Activated B cell treated with CpG ODN at 0.5 μM for 24 hours (primary cell): Measurements from ENCODE around the gene DEDD. TPM values are rescaled to one million over a fixed set of nuclear protein-coding genes. Genes with fewer than 3 reads are reported as not detected.

Experiments used
- ATAC-seq: fragments of 200-7000 bp; cut with Tn5 transposase; one replicate; pipeline ENCODE4 v1.10.0; 2021; ENCODE audit warnings: low read depth, mild to moderate bottlenecking, moderate library complexity
- CTCF ChIA-PET: fragments of 350-600 bp; sonication (Branson Sonifier 250); formaldehyde crosslinking; loops from one replicate; lab custom pipeline; 2021; ENCODE audit warnings: antibody characterized with exemption; lab: Charles Lee
- POLR2A ChIA-PET: fragments of 350-600 bp; sonication (Branson Sonifier 250); formaldehyde crosslinking; loops from one replicate; lab custom pipeline; 2021; ENCODE audit warnings: antibody characterized with exemption; lab: Charles Lee
- DNase-seq: peaks from one replicate; pipeline ENCODE4 v3.0.0; 2022
- H3K27ac Mint-ChIP-seq: one replicate; pipeline ENCODE4 v1.8.0; 2020; ENCODE audit warnings: mixed read lengths
- H3K27me3 Mint-ChIP-seq: one replicate; pipeline ENCODE4 v1.8.0; 2021; ENCODE audit warnings: mixed read lengths
- H3K36me3 Mint-ChIP-seq: one replicate; pipeline ENCODE4 v1.8.0; 2021; ENCODE audit warnings: low read depth, mixed read lengths
- H3K4me1 Mint-ChIP-seq: one replicate; pipeline ENCODE4 v1.8.0; 2021; ENCODE audit warnings: mixed read lengths
- H3K4me3 Mint-ChIP-seq: one replicate; pipeline ENCODE4 v1.8.0; 2020; ENCODE audit warnings: mild to moderate bottlenecking, mixed read lengths
- H3K9me3 Mint-ChIP-seq: one replicate; pipeline ENCODE4 v1.8.0; 2020; ENCODE audit warnings: mixed read lengths
- intact Hi-C: fragments of 100-400 bp; cut with micrococcal nuclease; formaldehyde crosslinking; loops from one replicate; pipeline ENCODE4 v1.15.1; 2024
- total RNA-seq: library from RNA; stranded (reverse); gene quantifications from 2 replicates; pipeline ENCODE4 v1.2.3, GENCODE V29; 2022
- TF ChIP-seq, protein P1 (sequence below): fragments of 200-600 bp; IDR thresholded peaks from one replicate; pipeline ENCODE4 v1.8.0; 2022; ENCODE audit warnings: antibody characterized with exemption, mild to moderate bottlenecking

Gene DEDD
- total RNA-seq, 1 donor from 2014 or later = 40.5 TPM

GRCh38 chr1:161140755-161141400 is 8.4 kb upstream of the DEDD start:
- ATAC-seq (no peak), DNase-seq (no peak)
- peaks cover 3% of the 10 kb centered on the region for H3K36me3 Mint-ChIP-seq
- TF ChIP-seq, protein P1, sequence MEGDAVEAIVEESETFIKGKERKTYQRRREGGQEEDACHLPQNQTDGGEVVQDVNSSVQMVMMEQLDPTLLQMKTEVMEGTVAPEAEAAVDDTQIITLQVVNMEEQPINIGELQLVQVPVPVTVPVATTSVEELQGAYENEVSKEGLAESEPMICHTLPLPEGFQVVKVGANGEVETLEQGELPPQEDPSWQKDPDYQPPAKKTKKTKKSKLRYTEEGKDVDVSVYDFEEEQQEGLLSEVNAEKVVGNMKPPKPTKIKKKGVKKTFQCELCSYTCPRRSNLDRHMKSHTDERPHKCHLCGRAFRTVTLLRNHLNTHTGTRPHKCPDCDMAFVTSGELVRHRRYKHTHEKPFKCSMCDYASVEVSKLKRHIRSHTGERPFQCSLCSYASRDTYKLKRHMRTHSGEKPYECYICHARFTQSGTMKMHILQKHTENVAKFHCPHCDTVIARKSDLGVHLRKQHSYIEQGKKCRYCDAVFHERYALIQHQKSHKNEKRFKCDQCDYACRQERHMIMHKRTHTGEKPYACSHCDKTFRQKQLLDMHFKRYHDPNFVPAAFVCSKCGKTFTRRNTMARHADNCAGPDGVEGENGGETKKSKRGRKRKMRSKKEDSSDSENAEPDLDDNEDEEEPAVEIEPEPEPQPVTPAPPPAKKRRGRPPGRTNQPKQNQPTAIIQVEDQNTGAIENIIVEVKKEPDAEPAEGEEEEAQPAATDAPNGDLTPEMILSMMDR = no peak
- CTCF ChIA-PET = interaction anchor here (0.6 to 5.4 kb wide), 10 partner anchors 12 to 397 kb away, joined by 3 to 37 read pairs (median 5); partner anchors contain the start of genes ARHGAP30, KLHDC9 and UFC1
- H3K27me3 Mint-ChIP-seq = no peaks in the 10 kb centered on the region
- intact Hi-C loops = loop anchor here (1.0 kb wide), 2 partner anchors 144 to 148 kb away; no protein-coding TSS in a partner anchor
- POLR2A ChIA-PET = interaction anchor here (0.6 to 2.3 kb wide), 6 partner anchors 19 to 115 kb away, joined by 3 to 11 read pairs (median 4); partner anchors contain the start of gene USF1
- no peaks in the 10 kb centered on the region for H3K4me1 Mint-ChIP-seq
- no peak overlapping the region for H3K4me3 Mint-ChIP-seq
- no peak overlapping the region for H3K27ac Mint-ChIP-seq
- H3K9me3 Mint-ChIP-seq = no peaks in the 10 kb centered on the region

DNA sequence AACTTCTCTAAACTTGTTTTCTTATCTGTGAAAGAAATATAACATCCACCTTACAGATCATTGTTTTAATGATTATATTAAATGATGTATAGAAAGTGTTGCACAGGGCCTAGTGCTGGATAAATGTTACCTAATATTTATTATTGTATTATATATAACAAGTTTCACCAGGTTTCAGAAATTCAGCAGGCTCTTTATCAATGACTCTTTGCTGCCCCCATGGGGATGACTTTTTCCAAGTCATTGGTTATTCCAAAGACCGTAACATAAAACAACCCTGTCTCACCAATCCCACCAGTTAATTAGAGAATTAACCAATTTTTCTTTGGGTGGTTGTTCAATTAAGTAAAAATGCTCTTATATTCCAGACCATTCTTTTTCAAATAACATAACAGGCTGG is 7.3 kb upstream of the DEDD start:
- Mint-ChIP-seq H3K9me3 (no peaks in the 10 kb centered on the region), H3K27ac (no peak overlapping the region), H3K27me3 (no peaks in the 10 kb centered on the region), H3K4me3 (no peak overlapping the region), H3K36me3 (peaks cover 4% of the 10 kb centered on the region), H3K4me1 (peaks cover 4% of the 10 kb centered on the region)
- intact Hi-C loops = loop anchor here (1.0 kb wide), 3 partner anchors 69 to 146 kb away; no protein-coding TSS in a partner anchor
- ChIA-PET POLR2A (interaction anchor here (2.3 kb wide), 1 partner anchor 95 kb away, joined by 11 read pairs; the partner anchor contains the start of gene USF1), CTCF (interaction anchor here (0.8 to 5.4 kb wide), 10 partner anchors 13 to 749 kb away, joined by 3 to 37 read pairs (median 5); partner anchors contain the start of genes ARHGAP30, KLHDC9 and UFC1)
- TF ChIP-seq, protein P1 = no peak
- DNase-seq (no peak), ATAC-seq (peak; percentile 50)

- intact Hi-C loops = no loop called here
Observed at GRCh38 chr1:161138431-161138830, 6.0 kb upstream of the DEDD start.

DNA sequence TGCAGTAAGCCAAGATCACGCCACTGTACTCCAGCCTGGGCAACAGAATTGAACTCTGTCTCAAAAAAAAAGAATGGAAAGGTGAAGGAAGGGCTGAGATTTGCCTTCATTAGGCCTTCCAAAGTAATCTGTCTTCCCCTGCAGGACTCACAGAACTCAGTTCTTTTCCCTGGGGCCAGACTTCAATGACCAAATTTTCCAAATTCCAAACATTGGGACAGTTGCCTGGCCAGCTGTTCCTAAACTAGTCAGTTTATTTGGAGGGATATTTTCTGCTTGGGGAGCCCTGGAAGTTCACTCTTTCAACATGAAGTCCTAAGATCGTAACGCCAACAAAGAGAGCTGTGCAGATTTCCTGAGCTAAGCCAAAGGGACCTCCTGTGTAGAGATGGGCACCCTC is 5.4 kb upstream of the DEDD start:
- POLR2A ChIA-PET = interaction anchor here (0.8 to 1.2 kb wide), 3 partner anchors 20 to 89 kb away, joined by 3 to 5 read pairs (median 4); partner anchors contain the start of genes KLHDC9, NIT1 and PFDN2
- no peaks in the 10 kb centered on the region for H3K9me3 Mint-ChIP-seq

More at GRCh38 chr1:161138431-161138830, 6.0 kb upstream of the DEDD start:
- TF ChIP-seq, protein P1 = no peak
- H3K27me3 Mint-ChIP-seq = no peaks in the 10 kb centered on the region
- no peak for DNase-seq
- ATAC-seq = no peak
- H3K4me1 Mint-ChIP-seq = peaks cover 4% of the 10 kb centered on the region
- ChIA-PET POLR2A (interaction anchor here (0.6 to 1.2 kb wide), 4 partner anchors 9 to 89 kb away, joined by 3 to 5 read pairs (median 4); partner anchors contain the start of genes KLHDC9, NIT1 and PFDN2), CTCF (interaction anchor here (1.0 to 5.4 kb wide), 11 partner anchors 17 to 302 kb away, joined by 3 to 37 read pairs (median 4); partner anchors contain the start of genes ITLN2, NIT1 and PFDN2)
- H3K4me3 Mint-ChIP-seq = no peak overlapping the region
- H3K36me3 Mint-ChIP-seq = peaks cover 4% of the 10 kb centered on the region
- H3K9me3 Mint-ChIP-seq = no peaks in the 10 kb centered on the region
- H3K27ac Mint-ChIP-seq = no peak overlapping the region

More for the DNA sequence above, 5.4 kb upstream of the DEDD start:
- TF ChIP-seq, protein P1 = no peak
- Mint-ChIP-seq H3K36me3 (peaks cover 4% of the 10 kb centered on the region), H3K4me1 (peaks cover 4% of the 10 kb centered on the region), H3K27me3 (no peaks in the 10 kb centered on the region), H3K27ac (no peak overlapping the region), H3K4me3 (no peak overlapping the region)
- DNase-seq (no peak), ATAC-seq (no peak)
- intact Hi-C loops = no loop called here
- CTCF ChIA-PET = interaction anchor here (1.0 to 5.4 kb wide), 9 partner anchors 16 to 301 kb away, joined by 3 to 37 read pairs (median 4); partner anchors contain the start of gene ITLN2
